ENCODE measurements around the gene DNAJB8.
A peak's percentile ranks its signal among the peaks of the same experiment; 100 is the strongest.

DNAJB8 gene

GRCh38 chr3:128486681-128487537 lies 20.2 kb upstream of the DNAJB8 start:
- peak overlapping the region; percentile 75 for H3K4me3 ChIP-seq (ENCODE audit: low read depth, low read length)
- no peak for TF ChIP-seq CTCF (IDR thresholded peaks at IDR 0.05; ENCODE audit: low read depth, low read length)

- no peak for TF ChIP-seq CTCF (IDR thresholded peaks at IDR 0.05; ENCODE audit: low read depth, low read length)
- peak overlapping the region; percentile 75; the same call in 1 of the 2 replicates for H3K4me3 ChIP-seq (ENCODE audit: low read depth, low read length)
Measured at GRCh38 chr3:128486205-128486628, 19.5 kb upstream of the DNAJB8 start.

DNA sequence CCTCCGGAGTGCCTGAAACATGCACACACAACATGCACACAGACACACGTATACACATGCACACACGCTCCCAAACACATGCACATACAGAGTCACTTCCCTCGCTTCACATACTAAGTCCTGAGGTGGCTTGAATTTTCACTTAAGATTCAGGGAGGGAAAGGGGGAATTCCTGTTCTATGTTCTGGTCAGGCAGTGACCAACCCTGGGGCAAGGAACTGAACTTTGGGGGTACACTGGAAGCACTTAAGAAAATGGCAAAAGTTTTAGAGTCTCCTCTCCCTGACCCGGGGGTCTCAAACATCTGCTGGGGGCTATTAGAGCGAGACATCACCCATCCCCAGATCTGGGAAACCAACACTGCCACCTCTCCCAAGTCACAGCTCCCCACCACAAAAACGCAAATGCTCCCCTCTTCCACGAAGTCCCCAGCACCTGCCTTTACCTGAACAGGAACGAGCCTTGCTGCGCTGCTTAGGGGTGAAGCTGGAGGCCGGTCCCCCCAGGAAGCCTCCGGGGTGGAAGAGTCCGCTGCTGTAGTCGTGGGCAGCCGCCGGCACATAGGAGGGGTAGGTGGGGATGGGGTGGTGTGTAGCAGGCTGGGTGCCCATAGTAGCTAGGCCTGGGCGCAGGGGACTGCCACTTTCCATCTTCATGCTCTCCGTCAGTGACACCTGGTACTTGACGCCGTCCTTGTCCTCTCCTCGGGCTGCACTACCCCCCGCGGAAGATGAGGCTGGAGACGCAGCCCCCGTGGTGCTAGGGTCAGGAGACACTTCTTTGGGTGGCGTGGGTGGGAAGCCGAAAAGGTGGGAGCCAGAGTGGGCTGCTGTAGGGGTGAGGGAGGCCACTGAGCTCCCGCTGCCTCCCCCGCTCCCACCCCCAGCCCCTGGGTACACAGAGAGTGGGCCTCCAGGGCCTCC lies 18.9 kb upstream of the DNAJB8 start:
- TF ChIP-seq CTCF (IDR thresholded peaks at IDR 0.05; ENCODE audit: low read depth, low read length): no peak
- H3K4me3 ChIP-seq (ENCODE audit: low read depth, low read length): no peak overlapping the region

- no peak overlapping the region for H3K4me3 ChIP-seq (ENCODE audit: low read depth, low read length)
Measured at GRCh38 chr3:128484404-128485281, 18.0 kb upstream of the DNAJB8 start.

DNA sequence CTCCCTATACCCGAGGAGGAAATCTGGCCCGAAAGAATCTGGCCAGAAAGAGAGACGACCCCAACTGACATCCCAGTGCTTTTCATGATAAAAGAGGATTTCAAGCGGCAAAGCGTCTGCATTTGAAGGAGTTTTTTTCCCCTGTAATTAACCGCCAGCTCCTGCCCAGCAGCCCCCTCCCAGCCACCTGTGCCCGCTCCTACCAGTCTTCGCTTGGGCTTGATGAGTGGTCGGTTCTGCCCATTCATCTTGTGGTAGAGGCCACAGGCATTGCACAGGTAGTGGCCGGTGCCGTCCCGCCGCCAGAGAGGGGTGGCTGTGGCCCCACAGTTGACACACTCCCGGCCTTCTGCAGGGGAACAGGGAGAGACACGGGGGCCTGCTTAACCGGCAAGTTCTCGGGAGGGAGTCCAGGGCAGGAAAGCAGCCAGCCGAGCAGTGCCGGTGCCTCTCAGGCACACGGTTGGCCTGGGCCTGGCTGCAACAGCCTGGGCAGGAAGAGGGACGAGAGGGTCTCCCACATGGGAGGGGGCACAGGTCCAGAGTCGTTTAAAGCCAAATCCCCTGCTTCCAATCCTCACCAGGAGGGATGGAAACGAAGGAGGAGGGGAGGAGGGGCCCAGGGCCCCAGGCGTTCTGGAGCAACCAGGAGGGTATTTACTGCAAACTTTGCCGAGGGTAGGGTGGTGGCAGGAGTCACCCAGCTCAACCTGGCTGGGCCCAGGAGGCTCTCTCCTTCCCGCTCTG lies 17.1 kb upstream of the DNAJB8 start:
- TF ChIP-seq CTCF (IDR thresholded peaks at IDR 0.05; ENCODE audit: low read depth, low read length): no peak
- no peak overlapping the region for H3K4me3 ChIP-seq (ENCODE audit: low read depth, low read length)

More at GRCh38 chr3:128484404-128485281, 18.0 kb upstream of the DNAJB8 start:
- TF ChIP-seq CTCF (IDR thresholded peaks at IDR 0.05; ENCODE audit: low read depth, low read length): no peak
